Trophoblast cell (in vitro differentiated cells and primary cell): Measurements from ENCODE around the gene RALGAPA2.

Experiments used
- DNase-seq, 2 donors: peaks; one replicate each; pipeline ENCODE4 v3.0.0-alpha.2; 2016
- H2AFZ ChIP-seq: 2 replicates; pipeline ENCODE4 v1.6.1; 2013; ENCODE audit warnings: low read length, moderate library complexity, mild to moderate bottlenecking; ENCODE audit not compliant: insufficient read depth, poor library complexity
- H2AK5ac ChIP-seq: 2 replicates; pipeline ENCODE4 v1.6.1; 2013; ENCODE audit warnings: mild to moderate bottlenecking, low read length
- H2BK120ac ChIP-seq: 2 replicates; pipeline ENCODE4 v1.6.1; 2013; ENCODE audit warnings: low read length, mild to moderate bottlenecking, moderate library complexity; ENCODE audit not compliant: insufficient read depth, poor library complexity
- H2BK12ac ChIP-seq: 2 replicates; pipeline ENCODE4 v1.6.1; 2013; ENCODE audit warnings: mild to moderate bottlenecking, low read length, moderate library complexity
- H2BK5ac ChIP-seq: 2 replicates; pipeline ENCODE4 v1.6.1; 2013; ENCODE audit warnings: low read length, low read depth, moderate library complexity, mild to moderate bottlenecking; ENCODE audit not compliant: poor library complexity
- H3K14ac ChIP-seq: 2 replicates; pipeline ENCODE4 v1.6.1; 2013; ENCODE audit warnings: mild to moderate bottlenecking, low read length
- H3K18ac ChIP-seq: 2 replicates; pipeline ENCODE4 v1.6.1; 2013; ENCODE audit warnings: mild to moderate bottlenecking, low read length
- H3K23ac ChIP-seq: 2 replicates; pipeline ENCODE4 v1.6.1; 2013; ENCODE audit warnings: low read length
- H3K27ac ChIP-seq: 2 replicates; pipeline ENCODE4 v1.5.1; 2013; ENCODE audit warnings: low read depth, mild to moderate bottlenecking, inconsistent platforms, low read length, moderate library complexity
- H3K27me3 ChIP-seq: 2 replicates; pipeline ENCODE4 v1.6.1; 2013; ENCODE audit warnings: inconsistent platforms, mild to moderate bottlenecking, low read length, moderate library complexity; ENCODE audit not compliant: insufficient read depth
- H3K36me3 ChIP-seq, 2 experiments: 1 replicate in 1 of 2; 2 replicates in 1 of 2; pipeline ENCODE4 v1.6.1; 2013; ENCODE audit warnings: low read length in 2 of 2, mild to moderate bottlenecking in 2 of 2, moderate library complexity in 1 of 2; ENCODE audit not compliant: insufficient read depth in 2 of 2, control insufficient read depth in 1 of 2
- H3K4ac ChIP-seq: 2 replicates; pipeline ENCODE4 v1.6.1; 2013; ENCODE audit warnings: low read depth, mild to moderate bottlenecking, low read length, moderate library complexity
- H3K4me1 ChIP-seq, 2 experiments: 1 replicate in 1 of 2; 2 replicates in 1 of 2; pipeline ENCODE4 v1.6.1; 2013; ENCODE audit warnings: low read length in 2 of 2, mild to moderate bottlenecking in 2 of 2, moderate library complexity in 1 of 2; ENCODE audit not compliant: insufficient read depth in 2 of 2, control insufficient read depth in 1 of 2
- H3K4me2 ChIP-seq: 2 replicates; pipeline ENCODE4 v1.6.1; 2013; ENCODE audit warnings: inconsistent platforms, mild to moderate bottlenecking, low read length, moderate library complexity
- H3K4me3 ChIP-seq: 2 replicates; pipeline ENCODE4 v1.5.1; 2013; ENCODE audit warnings: mild to moderate bottlenecking, low read depth, low read length, inconsistent platforms
- H3K79me1 ChIP-seq: one replicate; pipeline ENCODE4 v1.6.1; 2013; ENCODE audit warnings: low read length
- H3K79me2 ChIP-seq: 2 replicates; pipeline ENCODE4 v1.6.1; 2013; ENCODE audit warnings: low read length, mild to moderate bottlenecking; ENCODE audit not compliant: control insufficient read depth, insufficient read depth, poor library complexity
- H3K9ac ChIP-seq: 2 replicates; pipeline ENCODE4 v1.6.1; 2013; ENCODE audit warnings: mild to moderate bottlenecking, low read length
- H3K9me3 ChIP-seq: 2 replicates; pipeline ENCODE4 v1.6.1; 2013; ENCODE audit warnings: low read depth, mild to moderate bottlenecking, control low read depth, inconsistent platforms, low read length; ENCODE audit not compliant: insufficient read depth
- H4K12ac ChIP-seq: 2 replicates; pipeline ENCODE4 v1.6.1; 2013; ENCODE audit warnings: low read depth, mild to moderate bottlenecking, low read length, moderate library complexity
- H4K8ac ChIP-seq: 2 replicates; pipeline ENCODE4 v1.6.1; 2013; ENCODE audit warnings: low read depth, mild to moderate bottlenecking, low read length, moderate library complexity
- H4K91ac ChIP-seq: one replicate; pipeline ENCODE4 v1.6.1; 2013; ENCODE audit warnings: low read depth, mild to moderate bottlenecking, low read length, moderate library complexity
- WGBS: extraction: QIAGEN DNeasy Blood & Tissue Kit; methylation state at CpG from one replicate; pipeline ENCODE4 v1.1.7; 2013; ENCODE audit warnings: missing lambda C conversion rate; ENCODE audit not compliant: insufficient read length, insufficient coverage; ENCODE audit errors: extremely low coverage; 5-methylcytosine and 5-hydroxymethylcytosine counted together

RALGAPA2 gene

DNA sequence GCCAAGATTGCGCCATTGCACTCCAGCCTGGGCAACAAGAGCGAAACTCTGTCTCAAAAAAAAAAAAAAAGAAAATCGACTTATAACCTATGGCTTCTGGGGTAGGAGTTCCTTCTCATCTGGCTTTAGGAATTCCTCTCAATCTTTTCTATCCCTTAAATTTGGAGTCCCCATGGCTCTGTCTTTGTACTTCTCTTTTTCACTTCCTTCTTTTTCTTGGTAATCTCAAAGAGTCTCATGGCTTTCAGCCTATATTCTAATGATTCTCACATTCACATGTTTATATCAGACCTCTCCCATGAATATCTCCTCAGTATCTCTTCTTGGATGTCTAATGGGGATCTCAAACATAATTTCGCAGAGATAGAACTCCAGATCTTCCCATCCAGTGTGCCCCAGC is 42.8 kb upstream of the RALGAPA2 start:
- Histone ChIP-seq H3K27me3 (no peaks in the 10 kb centered on the region), H3K9ac (no peak overlapping the region), H3K14ac (no peak overlapping the region), H3K4me1 (no peaks in the 10 kb centered on the region), H2AK5ac (no peak overlapping the region), H3K18ac (no peak overlapping the region), H3K36me3 (no peaks in the 10 kb centered on the region), H3K27ac (no peak overlapping the region), H3K79me1 (no peaks in the 10 kb centered on the region), H3K4me3 (no peak overlapping the region), H4K8ac (no peak overlapping the region), H3K79me2 (no peaks in the 10 kb centered on the region), H2BK5ac (no peak overlapping the region), H4K91ac (no peak overlapping the region), H3K9me3 (no peaks in the 10 kb centered on the region), H3K4ac (no peak overlapping the region), H2BK12ac (no peak overlapping the region), H2AFZ (no peak overlapping the region), H2BK120ac (no peak overlapping the region), H4K12ac (no peak overlapping the region), H3K23ac (no peak overlapping the region), H3K4me2 (no peak overlapping the region)
- WGBS, result no CpG with 5 or more reads among the region's 4 CpGs
- no peak for DNase-seq

DNA sequence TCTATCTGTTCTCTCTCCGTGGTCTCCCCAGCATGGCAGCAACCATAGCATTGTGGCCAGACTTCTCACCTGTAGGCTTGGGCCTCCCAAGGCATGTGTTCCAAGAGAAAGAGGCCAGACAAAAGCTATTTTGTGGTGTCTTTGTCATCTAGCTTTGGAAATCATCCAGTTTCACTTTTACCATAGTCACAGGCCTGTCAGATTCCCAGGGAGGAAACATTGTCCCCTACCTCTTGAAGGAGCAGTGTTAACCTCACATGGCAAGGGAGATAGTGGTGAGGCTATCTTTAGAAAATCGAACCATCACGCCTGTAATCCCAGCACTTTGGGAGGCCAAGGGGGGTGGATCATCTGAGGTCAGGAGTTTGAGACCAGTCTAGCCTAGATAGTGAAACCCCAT is 42.3 kb upstream of the RALGAPA2 start:
- Histone ChIP-seq H3K79me1 (no peaks in the 10 kb centered on the region), H2BK120ac (no peak overlapping the region), H3K4me1 (no peaks in the 10 kb centered on the region), H4K91ac (no peak overlapping the region), H3K4me2 (no peak overlapping the region), H3K23ac (no peak overlapping the region), H2AFZ (no peak overlapping the region), H3K14ac (no peak overlapping the region), H2AK5ac (no peak overlapping the region), H3K79me2 (no peaks in the 10 kb centered on the region), H3K4ac (no peak overlapping the region), H3K36me3 (no peaks in the 10 kb centered on the region), H3K9me3 (no peaks in the 10 kb centered on the region), H3K27ac (no peak overlapping the region), H4K8ac (no peak overlapping the region), H2BK12ac (no peak overlapping the region), H3K27me3 (no peaks in the 10 kb centered on the region), H2BK5ac (no peak overlapping the region), H3K4me3 (no peak overlapping the region), H4K12ac (no peak overlapping the region), H3K9ac (no peak overlapping the region), H3K18ac (no peak overlapping the region)
- no CpG with 5 or more reads among the region's 3 CpGs for WGBS
- DNase-seq, result no peak

DNA sequence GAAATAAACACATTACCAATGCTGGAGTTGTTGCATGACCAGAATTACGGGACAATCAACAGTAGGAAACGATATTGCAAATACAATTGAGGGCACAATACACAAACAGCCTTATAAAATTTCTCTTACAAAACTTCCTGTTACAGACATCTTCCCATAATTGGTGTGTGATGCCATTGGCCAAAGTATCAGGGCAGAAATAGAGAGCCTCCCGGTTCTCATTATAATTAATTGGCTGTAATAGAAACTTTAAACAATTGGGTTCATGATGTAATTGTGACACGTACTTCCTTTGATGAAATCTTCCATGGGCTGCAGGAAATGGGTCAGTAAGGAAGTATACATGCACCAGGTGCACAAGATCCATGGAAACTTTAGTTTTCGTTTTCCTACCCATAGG is 40.3 kb upstream of the RALGAPA2 start:
- no peak overlapping the region for H4K8ac ChIP-seq
- no peak overlapping the region for H4K91ac ChIP-seq
- no peak overlapping the region for H3K14ac ChIP-seq
- H2AFZ ChIP-seq, result no peak overlapping the region
- H3K4me2 ChIP-seq, result no peak overlapping the region
- H3K9me3 ChIP-seq, result peaks cover 4% of the 10 kb centered on the region
- WGBS, result no CpG with 5 or more reads among the region's 5 CpGs
- no peak overlapping the region for H3K9ac ChIP-seq
- H2BK12ac ChIP-seq, result no peak overlapping the region
- H3K27me3 ChIP-seq, result no peaks in the 10 kb centered on the region
- no peak overlapping the region for H3K27ac ChIP-seq
- no peak for DNase-seq
- H3K18ac ChIP-seq, result no peak overlapping the region
- H2BK120ac ChIP-seq, result no peak overlapping the region
- H3K4ac ChIP-seq, result no peak overlapping the region
- H3K4me3 ChIP-seq, result no peak overlapping the region
- H3K36me3 ChIP-seq, result no peaks in the 10 kb centered on the region
- no peaks in the 10 kb centered on the region for H3K79me1 ChIP-seq
- no peak overlapping the region for H2BK5ac ChIP-seq
- H3K23ac ChIP-seq, result no peak overlapping the region
- no peaks in the 10 kb centered on the region for H3K79me2 ChIP-seq
- no peak overlapping the region for H4K12ac ChIP-seq
- H2AK5ac ChIP-seq, result no peak overlapping the region
- H3K4me1 ChIP-seq, result no peaks in the 10 kb centered on the region

DNA sequence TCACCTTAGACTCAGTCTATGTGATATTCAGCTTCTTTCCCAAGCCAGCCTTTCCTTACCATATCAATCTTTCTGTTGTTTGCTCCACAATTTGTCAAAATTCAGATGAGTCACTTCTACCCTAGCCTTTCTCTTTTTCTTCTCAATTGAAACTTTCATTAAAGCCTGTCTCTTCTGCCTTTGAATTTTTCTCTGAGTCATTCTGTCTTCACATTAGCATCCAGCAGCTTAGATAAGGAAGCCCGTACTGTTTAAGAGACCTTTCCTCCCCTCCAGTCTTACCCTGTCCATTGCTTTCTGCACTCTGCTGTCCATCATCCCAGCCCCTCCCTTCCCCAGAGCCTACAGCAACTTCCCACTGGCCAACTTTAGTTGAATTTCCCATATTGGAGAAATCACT is 34.9 kb upstream of the RALGAPA2 start:
- no peak overlapping the region for H2BK120ac ChIP-seq
- H3K4me1 ChIP-seq, result no peaks in the 10 kb centered on the region
- no peaks in the 10 kb centered on the region for H3K27me3 ChIP-seq
- H2AFZ ChIP-seq, result no peak overlapping the region
- no peaks in the 10 kb centered on the region for H3K79me2 ChIP-seq
- no peak overlapping the region for H4K91ac ChIP-seq
- H3K79me1 ChIP-seq, result no peaks in the 10 kb centered on the region
- no peak overlapping the region for H3K23ac ChIP-seq
- H2BK12ac ChIP-seq, result no peak overlapping the region
- no peak overlapping the region for H3K9ac ChIP-seq
- H3K27ac ChIP-seq, result no peak overlapping the region
- H3K9me3 ChIP-seq, result peaks cover 4% of the 10 kb centered on the region
- H4K12ac ChIP-seq, result no peak overlapping the region
- H3K18ac ChIP-seq, result no peak overlapping the region
- peak; percentile 12 to 51 for DNase-seq
- H4K8ac ChIP-seq, result no peak overlapping the region
- no peak overlapping the region for H3K14ac ChIP-seq
- H3K4me3 ChIP-seq, result no peak overlapping the region
- WGBS, result no CpG with 5 or more reads among the region's 1 CpG
- H3K4ac ChIP-seq, result no peak overlapping the region
- H2BK5ac ChIP-seq, result no peak overlapping the region
- no peak overlapping the region for H2AK5ac ChIP-seq
- H3K4me2 ChIP-seq, result no peak overlapping the region
- H3K36me3 ChIP-seq, result no peaks in the 10 kb centered on the region
